ENCODE results near the gene PLA2G5. TPM values are rescaled to one million over a fixed set of nuclear protein-coding genes. Genes with fewer than 3 reads are reported as not detected.
"Not testable (repeated sequence)": the region's sequence is repeated elsewhere in the genome, so short reads cannot be mapped to it uniquely, and the experiment has no call there.

Gene PLA2G5
- total RNA-seq, 1 experiment from 2014 or later = not detected

DNA sequence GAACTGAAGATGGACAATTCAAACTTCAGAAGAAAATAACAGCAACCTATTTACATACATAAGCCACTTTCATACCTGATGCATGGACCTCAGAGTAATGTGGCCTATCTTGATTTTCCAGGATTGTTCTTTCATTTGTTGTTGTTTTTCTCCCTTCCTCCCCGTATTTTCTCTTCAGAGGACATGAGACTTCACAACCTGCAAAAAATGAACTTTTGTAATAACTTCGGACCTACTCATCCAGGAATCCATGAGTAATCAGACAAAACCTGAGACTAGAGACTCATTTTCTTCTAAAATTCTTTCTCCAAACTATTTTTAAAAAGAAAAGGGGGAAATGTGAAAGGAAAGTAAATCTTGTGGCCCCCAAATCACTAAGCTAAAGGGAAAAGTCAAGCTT is 17.6 kb upstream of the PLA2G5 start:
- no peaks in the 10 kb centered on the region for H3K36me3 ChIP-seq (ENCODE audit: low read depth)
- intact Hi-C loops (cut with micrococcal nuclease; ENCODE audit: unreplicated experiment) = no loop called here
- H3K27ac ChIP-seq = no peak overlapping the region
- BruUV-seq (replicated peaks) = no TSS peak
- H3K4me1 ChIP-seq (replicated peaks; ENCODE audit: insufficient read depth) = no peaks in the 10 kb centered on the region
- no peak overlapping the region for H3K4me2 ChIP-seq
- DNase-seq = no peak
- TF ChIP-seq, protein P1, sequence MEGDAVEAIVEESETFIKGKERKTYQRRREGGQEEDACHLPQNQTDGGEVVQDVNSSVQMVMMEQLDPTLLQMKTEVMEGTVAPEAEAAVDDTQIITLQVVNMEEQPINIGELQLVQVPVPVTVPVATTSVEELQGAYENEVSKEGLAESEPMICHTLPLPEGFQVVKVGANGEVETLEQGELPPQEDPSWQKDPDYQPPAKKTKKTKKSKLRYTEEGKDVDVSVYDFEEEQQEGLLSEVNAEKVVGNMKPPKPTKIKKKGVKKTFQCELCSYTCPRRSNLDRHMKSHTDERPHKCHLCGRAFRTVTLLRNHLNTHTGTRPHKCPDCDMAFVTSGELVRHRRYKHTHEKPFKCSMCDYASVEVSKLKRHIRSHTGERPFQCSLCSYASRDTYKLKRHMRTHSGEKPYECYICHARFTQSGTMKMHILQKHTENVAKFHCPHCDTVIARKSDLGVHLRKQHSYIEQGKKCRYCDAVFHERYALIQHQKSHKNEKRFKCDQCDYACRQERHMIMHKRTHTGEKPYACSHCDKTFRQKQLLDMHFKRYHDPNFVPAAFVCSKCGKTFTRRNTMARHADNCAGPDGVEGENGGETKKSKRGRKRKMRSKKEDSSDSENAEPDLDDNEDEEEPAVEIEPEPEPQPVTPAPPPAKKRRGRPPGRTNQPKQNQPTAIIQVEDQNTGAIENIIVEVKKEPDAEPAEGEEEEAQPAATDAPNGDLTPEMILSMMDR (conservative IDR thresholded peaks at IDR 0.05) = no peak
- no peak for TF ChIP-seq EZH2 (IDR thresholded peaks at IDR 0.05; ENCODE audit: low read depth)
- no peaks in the 10 kb centered on the region for H3K27me3 ChIP-seq (ENCODE audit: insufficient read depth, low read depth)
- no peaks in the 10 kb centered on the region; the same call in none of the 2 replicates for H3K9me3 ChIP-seq (ENCODE audit: insufficient read depth, low read depth)
- CTCF ChIA-PET = no interaction called here
- no peaks in the 10 kb centered on the region for H3K9me2 ChIP-seq (ENCODE audit: insufficient read depth)
- H4K20me1 ChIP-seq (ENCODE audit: insufficient read depth) = no peaks in the 10 kb centered on the region
- no peak overlapping the region for H2AFZ ChIP-seq
- H3K4me3 ChIP-seq = no peak overlapping the region
- no peaks in the 10 kb centered on the region for H3F3A ChIP-seq (ENCODE audit: insufficient read depth, low read depth)
- POLR2A ChIA-PET (ENCODE audit: unreplicated experiment) = no interaction called here
- no peaks in the 10 kb centered on the region for H3K79me2 ChIP-seq (ENCODE audit: low read depth)

DNA sequence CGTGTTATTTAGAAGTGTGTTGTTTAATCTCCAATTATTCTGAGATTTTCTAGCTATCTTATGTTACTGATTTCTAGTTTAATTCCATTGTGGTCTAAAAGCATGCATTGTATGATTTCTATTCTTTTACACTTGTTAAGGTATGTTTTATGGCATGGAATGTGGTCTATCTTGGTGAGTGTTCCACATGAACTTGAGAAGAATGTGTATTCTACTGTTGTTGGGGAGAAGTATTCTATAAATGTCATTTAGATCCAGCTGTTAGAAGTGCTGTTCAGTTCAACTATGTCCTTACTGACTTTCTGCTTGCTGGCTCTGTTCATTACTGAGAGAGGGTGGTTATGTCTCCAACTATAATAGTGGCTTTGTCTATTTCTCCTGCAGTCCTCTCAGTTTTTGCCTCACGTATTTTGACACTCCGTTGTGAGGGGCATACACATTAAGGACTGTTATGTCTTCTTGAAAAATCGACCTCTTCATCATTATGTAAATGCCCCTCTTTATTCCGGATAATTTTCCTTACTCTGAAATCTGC is 12.0 kb upstream of the PLA2G5 start:
- CTCF ChIA-PET = no interaction called here
- H3K4me3 ChIP-seq = no peak overlapping the region
- no peak overlapping the region for H3K27ac ChIP-seq
- intact Hi-C loops (cut with micrococcal nuclease; ENCODE audit: unreplicated experiment) = no loop called here
- peaks cover 6% of the 10 kb centered on the region; the same call in 1 of the 2 replicates for H3K4me1 ChIP-seq (replicated peaks; ENCODE audit: insufficient read depth)
- H3K9me3 ChIP-seq (ENCODE audit: insufficient read depth, low read depth) = no peaks in the 10 kb centered on the region
- no peaks in the 10 kb centered on the region for H3K9me2 ChIP-seq (ENCODE audit: insufficient read depth)
- H3K4me2 ChIP-seq = no peak overlapping the region
- no peaks in the 10 kb centered on the region for H3F3A ChIP-seq (ENCODE audit: insufficient read depth, low read depth)
- no peaks in the 10 kb centered on the region for H3K79me2 ChIP-seq (ENCODE audit: low read depth)
- H2AFZ ChIP-seq = no peak overlapping the region
- POLR2A ChIA-PET (ENCODE audit: unreplicated experiment) = interaction anchor here (0.6 kb wide), 1 partner anchor 12 kb away, joined by 3 read pairs; no protein-coding TSS in a partner anchor
- H4K20me1 ChIP-seq (ENCODE audit: insufficient read depth) = no peaks in the 10 kb centered on the region
- H3K27me3 ChIP-seq (ENCODE audit: insufficient read depth, low read depth) = no peaks in the 10 kb centered on the region
- no peaks in the 10 kb centered on the region for H3K36me3 ChIP-seq (ENCODE audit: low read depth)
- TF ChIP-seq, protein P1 (conservative IDR thresholded peaks at IDR 0.05) = no peak
- no peak for TF ChIP-seq EZH2 (IDR thresholded peaks at IDR 0.05; ENCODE audit: low read depth)
- BruUV-seq (replicated peaks) = no TSS peak
- no peak for DNase-seq

DNA sequence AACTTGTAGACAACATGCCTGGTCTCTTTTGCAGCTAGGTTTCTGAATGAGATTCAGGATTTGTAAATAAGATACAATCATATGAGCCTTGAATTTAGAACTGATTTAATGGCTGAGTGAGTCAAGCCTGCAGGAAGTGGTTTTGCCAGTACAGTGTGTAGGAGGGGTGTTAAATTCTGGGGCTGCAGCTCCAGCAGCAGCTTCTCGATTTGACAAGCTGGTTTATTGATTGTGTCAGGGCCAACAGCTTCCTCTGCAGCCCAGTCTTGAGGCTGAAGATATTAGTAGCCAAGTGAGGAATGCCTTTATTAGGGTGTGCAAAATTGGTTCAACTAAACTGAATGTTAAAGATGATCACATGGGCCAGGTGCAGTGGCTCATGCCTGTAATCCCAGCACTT is 11.5 kb upstream of the PLA2G5 start:
- DNase-seq = peak in 1 of 2 experiments; percentile 11
- Histone ChIP-seq H3K27me3 (ENCODE audit: insufficient read depth, low read depth) (no peaks in the 10 kb centered on the region), H3K36me3 (ENCODE audit: low read depth) (no peaks in the 10 kb centered on the region), H3K9me2 (ENCODE audit: insufficient read depth) (no peaks in the 10 kb centered on the region), H4K20me1 (ENCODE audit: insufficient read depth) (no peaks in the 10 kb centered on the region), H3K9me3 (ENCODE audit: insufficient read depth, low read depth) (no peaks in the 10 kb centered on the region), H3F3A (ENCODE audit: insufficient read depth, low read depth) (no peaks in the 10 kb centered on the region), H3K4me1 (replicated peaks; ENCODE audit: insufficient read depth) (peaks cover 6% of the 10 kb centered on the region; the same call in 1 of the 2 replicates), H3K79me2 (ENCODE audit: low read depth) (no peaks in the 10 kb centered on the region), H3K4me2 (no peak overlapping the region), H3K4me3 (no peak overlapping the region), H2AFZ (no peak overlapping the region), H3K27ac (no peak overlapping the region)
- no TSS peak for BruUV-seq (replicated peaks)
- POLR2A ChIA-PET (ENCODE audit: unreplicated experiment) = interaction anchor here (0.6 kb wide), 1 partner anchor 11 kb away, joined by 3 read pairs; no protein-coding TSS in a partner anchor
- intact Hi-C loops (cut with micrococcal nuclease; ENCODE audit: unreplicated experiment) = no loop called here
- TF ChIP-seq EZH2 (IDR thresholded peaks at IDR 0.05; ENCODE audit: low read depth) = no peak
- CTCF ChIA-PET = no interaction called here

DNA sequence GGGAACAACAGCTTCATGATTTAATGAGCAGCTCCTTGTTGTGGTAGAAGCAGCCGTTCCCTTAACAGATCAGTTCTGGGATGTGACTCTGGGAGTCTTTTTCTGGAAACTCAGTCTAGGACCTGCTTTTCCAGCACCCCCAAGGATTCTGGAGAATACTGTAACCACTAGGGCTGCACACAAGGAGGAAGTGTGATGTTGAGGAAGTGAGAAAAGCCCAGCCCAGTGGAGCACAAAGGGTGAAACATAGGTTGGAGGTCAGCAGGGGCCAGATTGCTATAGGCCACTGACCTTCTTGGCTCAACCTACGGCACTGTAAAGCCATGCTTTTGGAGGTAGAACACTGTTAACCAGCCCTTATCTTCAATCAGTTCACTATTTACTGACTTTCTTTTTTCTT is 10.1 kb upstream of the PLA2G5 start:
- intact Hi-C loops (cut with micrococcal nuclease; ENCODE audit: unreplicated experiment) = no loop called here
- DNase-seq = no peak
- Histone ChIP-seq H3K9me3 (ENCODE audit: insufficient read depth, low read depth) (no peaks in the 10 kb centered on the region), H3K4me1 (replicated peaks; ENCODE audit: insufficient read depth) (peaks cover 11% of the 10 kb centered on the region; the same call in 1 of the 2 replicates), H2AFZ (no peak overlapping the region), H4K20me1 (ENCODE audit: insufficient read depth) (no peaks in the 10 kb centered on the region), H3K79me2 (ENCODE audit: low read depth) (no peaks in the 10 kb centered on the region), H3K36me3 (ENCODE audit: low read depth) (no peaks in the 10 kb centered on the region), H3K4me3 (no peak overlapping the region), H3F3A (ENCODE audit: insufficient read depth, low read depth) (peaks cover 5% of the 10 kb centered on the region; the same call in 1 of the 2 replicates), H3K9me2 (ENCODE audit: insufficient read depth) (no peaks in the 10 kb centered on the region), H3K27me3 (ENCODE audit: insufficient read depth, low read depth) (no peaks in the 10 kb centered on the region), H3K4me2 (no peak overlapping the region), H3K27ac (no peak overlapping the region)
- no peak for TF ChIP-seq EZH2 (IDR thresholded peaks at IDR 0.05; ENCODE audit: low read depth)
- TF ChIP-seq, protein P1 (conservative IDR thresholded peaks at IDR 0.05) = no peak
- no TSS peak for BruUV-seq (replicated peaks)
- POLR2A ChIA-PET (ENCODE audit: unreplicated experiment) = no interaction called here
- CTCF ChIA-PET = no interaction called here

DNA sequence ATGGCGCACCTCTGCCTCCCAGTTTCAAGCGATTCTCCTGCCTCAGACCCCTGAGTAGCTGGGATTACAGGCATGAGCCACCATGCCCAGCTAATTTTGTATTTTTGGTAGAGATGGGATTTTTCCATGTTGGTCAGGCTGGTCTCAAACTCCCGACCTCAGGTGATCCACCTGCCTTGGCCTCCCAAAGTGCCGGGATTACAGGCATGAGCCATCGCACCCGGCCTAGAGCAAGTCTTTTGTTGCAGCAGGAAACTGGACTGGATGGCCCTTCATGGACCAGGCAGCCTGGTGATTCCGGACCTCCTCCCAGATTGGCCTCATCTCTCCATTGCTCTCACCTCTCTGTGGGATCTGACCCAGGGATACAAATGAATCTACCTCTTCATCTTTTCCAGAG is 9.2 kb upstream of the PLA2G5 start:
- H3K9me2 ChIP-seq (ENCODE audit: insufficient read depth); H3K4me3 ChIP-seq; H3K36me3 ChIP-seq (ENCODE audit: low read depth); H2AFZ ChIP-seq; CTCF ChIA-PET; H3K27ac ChIP-seq; POLR2A ChIA-PET (ENCODE audit: unreplicated experiment); H3K79me2 ChIP-seq (ENCODE audit: low read depth); H3F3A ChIP-seq (ENCODE audit: insufficient read depth, low read depth); H3K27me3 ChIP-seq (ENCODE audit: insufficient read depth, low read depth); H4K20me1 ChIP-seq (ENCODE audit: insufficient read depth); DNase-seq; H3K4me2 ChIP-seq; BruUV-seq (replicated peaks); intact Hi-C loops (cut with micrococcal nuclease; ENCODE audit: unreplicated experiment); H3K9me3 ChIP-seq (ENCODE audit: insufficient read depth, low read depth): not testable (repeated sequence)
- peaks cover 11% of the 10 kb centered on the region; the same call in 1 of the 2 replicates for H3K4me1 ChIP-seq (replicated peaks; ENCODE audit: insufficient read depth)

Measured in PC-9 (cell line).